IPS-NIHi7 (cell line): Measurements from ENCODE around the gene STXBP4.

Experiments used
- DNase-seq: peaks from one replicate; pipeline ENCODE4 v3.0.0; 2012; ENCODE audit warnings: mixed read lengths; ENCODE audit errors: extremely low spot score

Gene STXBP4

GRCh38 chr17:55171634-55172328, 203.2 kb downstream of the STXBP4 start:
- DNase-seq, result no peak

- no peak for DNase-seq
These were observed 204.0 kb downstream of the STXBP4 start for GRCh38 chr17:55172612-55173011.

GRCh38 chr17:55174133-55174532, 205.6 kb downstream of the STXBP4 start:
- DNase-seq, result no peak

DNA sequence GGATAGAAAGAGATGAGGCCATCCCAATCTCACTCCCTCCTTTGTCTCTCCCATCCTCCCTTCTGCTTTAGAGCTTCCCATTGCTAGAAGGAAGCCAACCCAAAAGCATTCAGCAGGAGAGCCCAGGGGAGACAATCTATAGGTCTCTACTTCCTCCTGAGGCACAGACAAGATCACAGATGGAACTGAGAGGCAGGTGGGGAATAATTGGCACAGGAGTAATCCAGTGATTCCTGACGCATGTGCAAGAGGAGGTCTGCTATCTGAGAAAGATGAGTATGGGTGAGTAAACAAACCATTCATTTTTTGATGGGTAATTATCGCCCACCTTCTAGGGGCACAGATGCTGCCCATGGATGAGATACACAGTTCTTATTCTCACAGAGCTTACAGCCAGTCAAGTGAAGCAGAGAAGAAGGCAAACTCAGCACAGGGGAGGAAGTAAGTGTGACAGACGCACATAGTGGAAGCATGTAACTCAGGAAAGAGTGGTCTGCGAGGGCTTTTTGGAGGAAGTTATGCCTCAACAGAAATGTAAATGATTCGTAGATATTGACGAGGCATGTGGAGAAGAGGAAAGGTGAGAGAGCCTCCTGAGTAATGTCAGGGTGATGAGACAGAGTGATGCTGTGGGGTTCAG, 207.3 kb downstream of the STXBP4 start:
- no peak for DNase-seq

- peak; percentile 47 for DNase-seq
These were observed 208.7 kb downstream of the STXBP4 start for GRCh38 chr17:55177159-55177854.

GRCh38 chr17:55177855-55178217, 209.3 kb downstream of the STXBP4 start:
- DNase-seq, result no peak

- DNase-seq, result no peak
These were observed 218.6 kb downstream of the STXBP4 start for GRCh38 chr17:55186937-55187770.

GRCh38 chr17:55190748-55191147, 222.2 kb downstream of the STXBP4 start:
- no peak for DNase-seq

- no peak for DNase-seq
These were observed 230.3 kb downstream of the STXBP4 start for GRCh38 chr17:55198690-55199370.

- DNase-seq, result no peak
These were observed 232.3 kb downstream of the STXBP4 start for GRCh38 chr17:55200904-55201303.

GRCh38 chr17:55201308-55201932, 232.9 kb downstream of the STXBP4 start:
- no peak for DNase-seq

DNA sequence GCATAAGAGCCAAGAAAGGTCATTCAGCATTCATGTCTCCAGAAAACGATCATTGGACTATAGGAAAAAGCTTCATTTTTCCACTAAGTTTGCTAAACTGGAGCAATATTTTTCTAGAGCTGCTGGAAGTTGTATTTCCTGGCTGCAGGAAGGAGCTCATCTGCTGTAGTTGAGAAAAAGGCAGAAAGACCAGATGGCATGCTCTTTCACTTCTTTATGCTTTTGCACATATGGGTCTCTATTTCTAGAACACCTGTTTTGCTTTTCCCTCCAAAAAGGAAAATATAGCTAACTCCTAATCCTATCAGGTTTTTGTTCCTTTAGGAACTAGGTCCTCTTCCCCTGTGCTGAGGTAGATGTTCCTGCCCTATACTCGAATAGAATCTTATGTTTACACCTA, 234.3 kb downstream of the STXBP4 start:
- no peak for DNase-seq

DNA sequence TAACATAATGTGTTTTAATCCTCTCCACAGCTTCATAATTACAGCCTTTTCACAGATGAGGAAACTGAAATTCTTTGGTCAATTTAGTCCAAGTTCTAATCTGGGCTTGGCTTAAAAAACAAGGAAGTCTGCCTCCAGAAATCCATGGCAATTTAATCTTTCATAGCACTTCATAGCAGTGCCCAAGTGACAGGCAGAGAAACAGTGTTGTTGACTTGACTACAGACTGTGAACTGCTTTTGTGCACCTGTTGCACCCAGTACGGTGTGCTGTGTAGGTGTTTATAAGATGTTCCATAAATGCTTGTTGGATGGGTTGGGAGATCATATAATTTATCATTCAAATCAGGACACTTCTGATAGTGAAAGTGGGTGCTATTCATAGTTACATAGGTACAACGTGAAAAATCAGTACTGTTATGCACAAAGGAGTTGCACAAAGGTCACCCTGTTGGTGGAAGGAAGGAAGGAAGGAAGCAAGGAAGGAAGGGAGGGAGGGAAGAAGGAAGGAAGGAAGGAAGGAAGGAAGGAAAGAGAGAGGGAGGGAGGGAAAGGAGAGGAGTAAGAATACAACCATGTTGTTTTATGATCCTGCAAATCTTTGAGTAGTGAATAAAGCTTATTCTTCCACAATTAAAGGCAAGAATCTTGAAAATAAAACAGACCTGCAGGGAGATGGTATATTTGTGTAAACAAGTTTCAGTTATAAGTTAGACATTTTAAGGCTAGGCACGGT, 239.7 kb downstream of the STXBP4 start:
- DNase-seq, result no peak

DNA sequence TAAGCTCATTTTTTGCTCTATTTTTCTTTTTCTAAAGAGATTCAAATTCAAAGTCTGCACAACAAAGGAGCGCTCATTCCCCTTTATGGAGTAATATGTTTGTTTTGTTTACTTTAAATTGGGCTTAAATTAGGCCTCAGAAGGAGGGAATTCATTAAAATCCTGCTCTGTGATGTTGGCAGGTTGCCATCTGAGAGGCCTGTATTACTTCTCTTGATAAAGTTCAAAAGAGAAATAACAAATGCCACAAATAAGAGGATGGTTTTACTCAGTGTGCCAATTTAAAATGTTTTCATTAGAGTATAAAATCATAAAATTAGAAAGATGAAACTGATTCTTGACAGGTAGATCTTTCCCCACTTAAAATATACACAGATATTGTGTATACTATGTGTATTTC, 241.7 kb downstream of the STXBP4 start:
- no peak for DNase-seq

GRCh38 chr17:55212880-55213279, 244.3 kb downstream of the STXBP4 start:
- DNase-seq, result no peak

DNA sequence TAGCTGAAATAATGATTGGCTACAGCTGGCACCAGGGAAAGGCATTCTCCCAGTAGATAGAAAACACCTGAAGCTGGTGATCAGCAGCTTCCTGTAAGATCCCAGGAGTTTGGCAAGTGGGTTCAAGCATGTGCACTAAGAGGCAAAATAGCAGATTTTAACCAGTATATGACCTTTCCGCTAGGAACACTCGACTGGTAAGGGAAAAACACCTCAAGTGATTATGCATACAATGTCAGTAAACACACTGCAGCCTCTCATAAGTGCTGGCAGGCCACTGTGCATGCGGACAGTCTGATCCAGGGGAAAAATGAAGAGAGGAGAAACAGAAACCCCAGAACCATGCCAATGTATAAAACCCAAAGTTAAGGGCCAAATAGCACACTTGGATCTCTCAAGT, 247.1 kb downstream of the STXBP4 start:
- no peak for DNase-seq

GRCh38 chr17:55216888-55217287, 248.3 kb downstream of the STXBP4 start:
- DNase-seq, result no peak

- no peak for DNase-seq
These were observed 250.9 kb downstream of the STXBP4 start for GRCh38 chr17:55219459-55219858.

- DNase-seq, result no peak
These were observed 251.4 kb downstream of the STXBP4 start for GRCh38 chr17:55219934-55220333.
